Measurements from ENCODE around the gene EIF5AL1. TPM values are rescaled to one million over a fixed set of nuclear protein-coding genes. Genes with fewer than 3 reads are reported as not detected.

Gene EIF5AL1
- total RNA-seq, 2 donors from 2014 or later: 0.10 to 0.12 TPM

- peaks cover 22% of the 10 kb centered on the region for H3K27me3 Mint-ChIP-seq
- no peaks in the 10 kb centered on the region for H3K9me3 ChIP-seq (ENCODE audit: control insufficient read depth, low read length, poor library complexity, severe bottlenecking)
- H3K4me1 Mint-ChIP-seq: peaks cover 11% of the 10 kb centered on the region
- H3K27ac Mint-ChIP-seq: peak overlapping the region; percentile 47
- ATAC-seq: peak; percentile 89
- peaks cover 4% of the 10 kb centered on the region for H3K36me3 Mint-ChIP-seq (ENCODE audit: low read depth)
- H3K4me3 Mint-ChIP-seq: peak overlapping the region; percentile 65
- peak; percentile 34 to 61 (median 45) for DNase-seq
Measured at GRCh38 chr10:79562135-79562756, 49.9 kb downstream of the EIF5AL1 start.

- ATAC-seq (no peak), DNase-seq (no peak)
- Mint-ChIP-seq H3K4me3 (no peak overlapping the region), H3K27ac (no peak overlapping the region), H3K36me3 (ENCODE audit: low read depth) (peaks cover 4% of the 10 kb centered on the region), H3K27me3 (peaks cover 34% of the 10 kb centered on the region), H3K4me1 (peaks cover 9% of the 10 kb centered on the region)
- no peaks in the 10 kb centered on the region for H3K9me3 ChIP-seq (ENCODE audit: control insufficient read depth, low read length, poor library complexity, severe bottlenecking)
Measured at GRCh38 chr10:79563426-79563825, 51.1 kb downstream of the EIF5AL1 start.

Other genes starting within 250 kb of the EIF5AL1 start
- gene PPIF, start 165.1 kb upstream of the EIF5AL1 start, total RNA-seq: 10 to 100 TPM; 59.4 to 82.3 TPM
- 1 to 10 TPM; 1.1 to 1.3 TPM for gene ZCCHC24, start 66.9 kb upstream of the EIF5AL1 start, total RNA-seq
- gene SFTPA2, start 47.9 kb downstream of the EIF5AL1 start, total RNA-seq: not detected
- not detected for gene SFTPA1, start 98.4 kb downstream of the EIF5AL1 start, total RNA-seq
- gene NUTM2B, start 190.7 kb downstream of the EIF5AL1 start, total RNA-seq: 1 to 10 TPM; 1.3 to 1.7 TPM

Measured in T-helper 17 cell (primary cell).